GM12878 (cell line): Measurements from ENCODE around the gene ABHD14A. TPM values are rescaled to one million over a fixed set of nuclear protein-coding genes. Genes with fewer than 3 reads are reported as not detected.

Experiments used
- ATAC-seq: fragments of 200-7000 bp; cut with Tn5 transposase; 3 replicates; pipeline ENCODE4 v1.9.1; 2020; ENCODE audit warnings: mild to moderate bottlenecking, moderate library complexity
- BruUV-seq: library from RNA; stranded (reverse); fragments of 400-500 nt; replicated peaks from 2 replicates; lab custom pipeline; 2021; lab: Mats Ljungman, UMichigan
- CTCF ChIA-PET: fragments of 300-600 bp; sonication (Branson Sonifier 250); formaldehyde crosslinking; extraction: SDS; loops from one replicate; lab custom pipeline; 2021; ENCODE audit warnings: inconsistent platforms; lab: Yijun Ruan, JAX
- POLR2A ChIA-PET: fragments of 350-600 bp; formaldehyde crosslinking; extraction: SDS; loops from one replicate; lab custom pipeline; 2021; ENCODE audit warnings: inconsistent platforms; lab: Charles Lee
- RAD21 ChIA-PET: fragments of 300-600 bp; sonication (Branson Sonifier 250); formaldehyde crosslinking; loops from one replicate; lab custom pipeline; 2023; ENCODE audit warnings: antibody characterized with exemption; ENCODE audit not compliant: unreplicated experiment; lab: Charles Lee
- SMC1A ChIA-PET: fragments of 300-600 bp; sonication (Branson Sonifier 250); formaldehyde crosslinking; loops from one replicate; lab custom pipeline; 2023; ENCODE audit not compliant: unreplicated experiment, uncharacterized antibody; lab: Charles Lee
- DNase-seq: peaks from one replicate; pipeline ENCODE4 v3.0.0-alpha.2; 2011; ENCODE audit warnings: low read depth, low spot score
- FAIRE-seq: peaks from 3 replicates; lab custom pipeline; 2011; peaks lifted over from hg19 to GRCh38; lab: Jason Lieb, UNC
- H2AFZ ChIP-seq: 2 replicates; pipeline ENCODE4 v1.6.0; 2011; ENCODE audit warnings: low read depth, low read length, control low read depth; ENCODE audit not compliant: control insufficient read depth
- H3K27ac ChIP-seq: 2 replicates; pipeline ENCODE4 v1.5.1; 2011; ENCODE audit warnings: control low read depth; ENCODE audit not compliant: control insufficient read depth, insufficient read depth
- H3K27me3 ChIP-seq, 2 experiments: replicated peaks in 1 of 2; 2 replicates each; pipeline versions ENCODE4 v1.6.0 to v1.6.1; 2011; ENCODE audit warnings: low read length in 1 of 2; ENCODE audit not compliant: control insufficient read depth in 2 of 2, insufficient read depth in 2 of 2
- H3K36me3 ChIP-seq, 2 experiments: 2 replicates each; pipeline ENCODE4 v1.5.1; 2011; ENCODE audit warnings: low read length in 1 of 2; ENCODE audit not compliant: control insufficient read depth in 2 of 2, insufficient read depth in 2 of 2
- H3K4me1 ChIP-seq: 2 replicates; pipeline ENCODE4 v1.6.1; 2011; ENCODE audit warnings: mild to moderate bottlenecking, low read length, moderate library complexity, mixed read lengths; ENCODE audit not compliant: control insufficient read depth, insufficient read depth
- H3K4me2 ChIP-seq: 2 replicates; pipeline ENCODE4 v1.6.0; 2011; ENCODE audit warnings: control low read depth; ENCODE audit not compliant: control insufficient read depth, insufficient read depth
- H3K4me3 ChIP-seq: fragments of 200-600 bp; sonication (generic); 2 replicates; pipeline ENCODE4 v1.5.1; 2016
- H3K79me2 ChIP-seq: 2 replicates; pipeline ENCODE4 v1.6.0; 2011; ENCODE audit warnings: low read length; ENCODE audit not compliant: control insufficient read depth, insufficient read depth
- H3K9ac ChIP-seq: 2 replicates; pipeline ENCODE4 v1.8.0; 2011; ENCODE audit warnings: low read length, control low read depth, mixed read lengths; ENCODE audit not compliant: control insufficient read depth, insufficient read depth
- H3K9me3 ChIP-seq: replicated peaks from 3 replicates; pipeline ENCODE4 v1.5.1; 2011; ENCODE audit warnings: mild to moderate bottlenecking, low read length; ENCODE audit not compliant: control insufficient read depth, insufficient read depth
- H4K20me1 ChIP-seq: 2 replicates; pipeline ENCODE4 v1.6.0; 2011; ENCODE audit not compliant: control insufficient read depth, insufficient read depth
- CHD1 ChIP-seq: IDR thresholded peaks from 2 replicates; pipeline ENCODE4 v1.6.1; 2012; ENCODE audit warnings: low read depth, low read length, improper control_type of control experiment
- CHD4 ChIP-seq: fragments of 200-600 bp; sonication (generic); IDR thresholded peaks from 2 replicates; pipeline ENCODE4 v1.6.1; 2016; ENCODE audit warnings: mild to moderate bottlenecking
- ETV6 ChIP-seq, 2 experiments: fragments of 450-650 bp in 1 of 2; IDR thresholded peaks in 1 of 2; conservative IDR thresholded peaks in 1 of 2; 2 replicates each; pipeline ENCODE4 v1.6.1; 2014; ENCODE audit warnings: antibody characterized with exemption in 1 of 2, borderline replicate concordance in 1 of 2, low read depth in 1 of 2, mild to moderate bottlenecking in 1 of 2, moderate library complexity in 1 of 2
- HDAC2 ChIP-seq: fragments of 200-600 bp; sonication (generic); IDR thresholded peaks from 2 replicates; pipeline ENCODE4 v1.6.1; 2017
- KAT2A ChIP-seq: conservative IDR thresholded peaks from 2 replicates; pipeline ENCODE4 v1.6.1; 2011; ENCODE audit warnings: low read depth, low read length; ENCODE audit not compliant: control insufficient read depth
- KLF5 ChIP-seq: fragments of 450-650 bp; IDR thresholded peaks from 2 replicates; pipeline ENCODE4 v1.6.1; 2014; ENCODE audit warnings: mild to moderate bottlenecking; ENCODE audit not compliant: partially characterized antibody
- PKNOX1 ChIP-seq: fragments of 450-650 bp; IDR thresholded peaks from 2 replicates; pipeline ENCODE4 v1.6.1; 2016; ENCODE audit warnings: mild to moderate bottlenecking
- RAD51 ChIP-seq: fragments of 450-650 bp; IDR thresholded peaks from 2 replicates; pipeline ENCODE4 v1.6.1; 2016; ENCODE audit warnings: moderate library complexity, mild to moderate bottlenecking, inconsistent platforms
- SREBF2 ChIP-seq: IDR thresholded peaks from 2 replicates; pipeline ENCODE4 v1.6.1; 2012; ENCODE audit warnings: mild to moderate bottlenecking, low read length
- TARDBP ChIP-seq: IDR thresholded peaks from 2 replicates; pipeline ENCODE4 v1.6.1; 2016; ENCODE audit warnings: borderline replicate concordance
- ZBED1 ChIP-seq: IDR thresholded peaks from 2 replicates; pipeline ENCODE4 v1.6.1; 2016; ENCODE audit warnings: borderline replicate concordance
- ZBTB33 ChIP-seq: fragments of 450-650 bp; IDR thresholded peaks from 2 replicates; pipeline ENCODE4 v1.6.1; 2017; ENCODE audit warnings: mild to moderate bottlenecking
- WGBS: methylation state at CpG from one replicate; pipeline ENCODE4 v1.1.6; 2016; ENCODE audit warnings: low lambda C conversion rate; ENCODE audit not compliant: insufficient replicate concordance, insufficient coverage; ENCODE audit errors: missing lambda C conversion rate; 5-methylcytosine and 5-hydroxymethylcytosine counted together
- in situ Hi-C: fragments of 300-500 bp; cut with MboI; formaldehyde crosslinking; loops from 9 replicates; pipeline ENCODE4 v1.14.3; 2018; ENCODE audit warnings: mixed read lengths
- intact Hi-C: fragments of 100-400 bp; cut with micrococcal nuclease; formaldehyde crosslinking; loops from one replicate; pipeline ENCODE4 v1.14.2; 2022; ENCODE audit not compliant: unreplicated experiment
- polyA plus RNA-seq, 11 experiments: library from polyadenylated mRNA; depleted of rRNA in 4 of 11; unstranded in 6 of 11; stranded (reverse) in 5 of 11; fragments of >200 nt; fragmentation: Nextera tagmentation in 4 of 11; fragmentation: Illumina TruSeq in 1 of 11; extraction: Ambion mirVana in 4 of 11; extraction: Trizol in 1 of 11; gene quantifications; 1 replicate in 1 of 11; 2 replicates in 10 of 11; pipeline versions ENCODE4 v1.2.1 to v1.2.3, GENCODE V29; 2011 to 2016; ENCODE audit warnings: inconsistent platforms in 2 of 11, missing spikeins in 2 of 11, low read depth in 1 of 11
- total RNA-seq, 4 experiments: library from RNA; depleted of rRNA in 3 of 4; stranded (reverse); fragments of >200 nt in 3 of 4; fragmentation: Illumina TruSeq in 1 of 4; extraction: Trizol in 1 of 4; gene quantifications; 2 replicates each; pipeline versions ENCODE4 v1.2.1 to v1.2.3, GENCODE V29; 2013 to 2021

The ABHD14A gene
- total and polyA plus RNA-seq, 10 of the 15 experiments (the other 5 are each of a cell fraction or from before 2014, with no cell fraction given), result 1.2 to 27.0 (median 7.9) TPM

GRCh38 chr3:51961011-51961410, 13.9 kb upstream of the ABHD14A start:
- Histone ChIP-seq H3K27ac (no peak overlapping the region), H3K27me3 (no peaks in the 10 kb centered on the region; a peak in 2 of 4 replicates), H3K9me3 (no peaks in the 10 kb centered on the region), H4K20me1 (no peaks in the 10 kb centered on the region), H3K4me2 (no peak overlapping the region), H3K4me1 (no peaks in the 10 kb centered on the region), H3K36me3 (no peaks in the 10 kb centered on the region), H3K4me3 (no peak overlapping the region), H3K79me2 (no peaks in the 10 kb centered on the region), H2AFZ (no peak overlapping the region), H3K9ac (no peak overlapping the region)
- 79% methylated on average over 17 of the region's 18 CpGs for WGBS
- ChIA-PET CTCF (interaction anchor here (1.3 kb wide), 1 partner anchor 22 kb away, joined by 4 read pairs; the partner anchor contains the start of gene ACY1), RAD21 (interaction anchor here (1.2 kb wide), 1 partner anchor 19 kb away, joined by 3 read pairs; the partner anchor contains the start of gene PARP3), POLR2A (no interaction called here), SMC1A (no interaction called here)
- intact Hi-C loops (no loop called here), in situ Hi-C loops (no loop called here)
- DNase-seq, result no peak
- no peak for FAIRE-seq
- no TSS peak for BruUV-seq
- TF ChIP-seq ETV6 (conservative IDR thresholded peaks at IDR 0.05 in 1 of 2, IDR thresholded peaks at IDR 0.05 in 1 of 2; ENCODE audit: borderline replicate concordance in 1 of 2, low read depth in 1 of 2), result no peak
- no peak for TF ChIP-seq TARDBP
- TF ChIP-seq KLF5, result no peak
- no peak for ATAC-seq

GRCh38 chr3:51961602-51962569, 13.0 kb upstream of the ABHD14A start:
- FAIRE-seq (no peak), DNase-seq (no peak), ATAC-seq (no peak)
- BruUV-seq, result no TSS peak
- Histone ChIP-seq H3K4me1 (peaks cover 3% of the 10 kb centered on the region; the same call in 1 of the 2 replicates), H2AFZ (no peak overlapping the region), H3K27me3 (no peaks in the 10 kb centered on the region; a peak in 2 of 4 replicates), H4K20me1 (no peaks in the 10 kb centered on the region), H3K9ac (no peak overlapping the region), H3K4me2 (no peak overlapping the region), H3K36me3 (no peaks in the 10 kb centered on the region), H3K79me2 (no peaks in the 10 kb centered on the region), H3K9me3 (no peaks in the 10 kb centered on the region), H3K4me3 (no peak overlapping the region), H3K27ac (no peak overlapping the region)
- in situ Hi-C loops (no loop called here), intact Hi-C loops (no loop called here)
- POLR2A ChIA-PET, result no interaction called here
- CTCF ChIA-PET, result interaction anchor here (0.8 to 1.7 kb wide), 3 partner anchors 12 to 21 kb away, joined by 3 to 7 read pairs (median 4); partner anchors contain the start of genes ABHD14A, ABHD14B and ACY1
- RAD21 ChIA-PET, result interaction anchor here (1.1 to 1.2 kb wide), 2 partner anchors 19 to 42 kb away, joined by 3 read pairs; partner anchors contain the start of gene PARP3
- SMC1A ChIA-PET, result no interaction called here
- WGBS, result 39% methylated on average over 9 of the region's 9 CpGs
- TF ChIP-seq CHD1 (no peak), HDAC2 (no peak), PKNOX1 (no peak), RAD51 (no peak), SREBF2 (no peak), ZBED1 (no peak), ZBTB33 (no peak), TARDBP (no peak), CHD4 (no peak), KAT2A (no peak)
